ENCODE data around the gene CFDP1.

DNA sequence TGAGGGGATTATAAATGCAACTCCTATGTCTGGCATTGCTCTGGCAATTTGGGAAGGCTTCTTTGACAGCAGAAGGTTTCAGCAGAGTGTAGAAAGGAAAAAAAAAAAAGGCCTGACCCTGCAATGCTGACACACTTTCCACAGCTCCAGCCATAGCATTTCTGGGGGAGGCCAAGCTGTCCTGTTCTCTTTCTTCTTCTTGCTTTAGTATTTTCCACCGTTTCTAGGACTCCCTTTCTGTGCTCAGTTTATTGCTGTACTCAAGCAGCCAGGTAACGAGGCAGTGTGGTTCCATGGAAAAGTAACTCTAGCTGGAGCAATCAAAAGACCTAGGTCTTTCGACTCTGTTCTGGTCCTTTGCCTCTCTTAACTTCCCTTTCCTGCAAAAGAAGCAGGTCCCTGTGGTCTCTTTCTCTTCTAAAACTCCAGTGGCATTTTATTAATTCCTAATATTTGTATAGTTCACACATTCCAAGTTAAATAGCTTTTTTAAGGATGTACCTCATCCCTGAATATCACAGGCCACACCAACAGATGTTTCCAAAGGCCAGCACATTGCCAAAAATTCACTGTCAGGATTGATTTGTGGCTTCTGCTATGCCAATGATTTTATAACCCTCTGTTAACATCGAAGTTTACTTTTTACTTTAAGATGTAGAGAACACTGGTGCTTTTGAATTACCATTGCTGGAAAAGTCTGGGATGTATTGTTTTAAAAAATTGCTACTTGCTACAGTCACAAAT is 91.6 kb downstream of the CFDP1 start:
- TF ChIP-seq, protein P1, sequence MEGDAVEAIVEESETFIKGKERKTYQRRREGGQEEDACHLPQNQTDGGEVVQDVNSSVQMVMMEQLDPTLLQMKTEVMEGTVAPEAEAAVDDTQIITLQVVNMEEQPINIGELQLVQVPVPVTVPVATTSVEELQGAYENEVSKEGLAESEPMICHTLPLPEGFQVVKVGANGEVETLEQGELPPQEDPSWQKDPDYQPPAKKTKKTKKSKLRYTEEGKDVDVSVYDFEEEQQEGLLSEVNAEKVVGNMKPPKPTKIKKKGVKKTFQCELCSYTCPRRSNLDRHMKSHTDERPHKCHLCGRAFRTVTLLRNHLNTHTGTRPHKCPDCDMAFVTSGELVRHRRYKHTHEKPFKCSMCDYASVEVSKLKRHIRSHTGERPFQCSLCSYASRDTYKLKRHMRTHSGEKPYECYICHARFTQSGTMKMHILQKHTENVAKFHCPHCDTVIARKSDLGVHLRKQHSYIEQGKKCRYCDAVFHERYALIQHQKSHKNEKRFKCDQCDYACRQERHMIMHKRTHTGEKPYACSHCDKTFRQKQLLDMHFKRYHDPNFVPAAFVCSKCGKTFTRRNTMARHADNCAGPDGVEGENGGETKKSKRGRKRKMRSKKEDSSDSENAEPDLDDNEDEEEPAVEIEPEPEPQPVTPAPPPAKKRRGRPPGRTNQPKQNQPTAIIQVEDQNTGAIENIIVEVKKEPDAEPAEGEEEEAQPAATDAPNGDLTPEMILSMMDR (IDR thresholded peaks at IDR 0.05) = no peak
- no peak for TF ChIP-seq POLR2A (IDR thresholded peaks at IDR 0.05)
